Measurements from ENCODE around the gene KLK7.

Gene KLK7

GRCh38 chr19:51019544-51019925 lies 35.8 kb upstream of the KLK7 start, which contains the start of gene KLK10:
Gene KLK10, minus strand, starts transcription at chr19:51019709. Its CDS starts 579 bp downstream, at chr19:51019130.
- Mint-ChIP-seq H3K4me3 (peak within 1 kb of the TSS; percentile 28), H3K9me3 (no peaks in the 10 kb centered on the region), H3K27ac (no peak within 1 kb of the TSS), H3K36me3 (no peaks in the 10 kb centered on the region), H3K27me3 (peaks cover 88% of the 10 kb centered on the region), H3K4me1 (peaks cover 22% of the 10 kb centered on the region)
- CTCF ChIA-PET = interaction anchor here (2.7 kb wide), 1 partner anchor 76 kb away, joined by 26 read pairs; no protein-coding TSS in a partner anchor
- DNase-seq = no peak

GRCh38 chr19:51018745-51019543 lies 35.2 kb upstream of the KLK7 start:
- Mint-ChIP-seq H3K9me3 (no peaks in the 10 kb centered on the region), H3K27me3 (peaks cover 89% of the 10 kb centered on the region), H3K4me1 (peaks cover 26% of the 10 kb centered on the region), H3K4me3 (peak overlapping the region; percentile 28), H3K36me3 (no peaks in the 10 kb centered on the region), H3K27ac (no peak overlapping the region)
- CTCF ChIA-PET = interaction anchor here (1.0 kb wide), 1 partner anchor 86 kb away, joined by 3 read pairs; no protein-coding TSS in a partner anchor
- no peak for DNase-seq

GRCh38 chr19:51016798-51017683 lies 33.3 kb upstream of the KLK7 start:
- Mint-ChIP-seq H3K27me3 (peaks cover 81% of the 10 kb centered on the region), H3K27ac (no peak overlapping the region), H3K4me3 (no peak overlapping the region), H3K4me1 (peaks cover 26% of the 10 kb centered on the region), H3K36me3 (no peaks in the 10 kb centered on the region), H3K9me3 (no peaks in the 10 kb centered on the region)
- no peak for DNase-seq
- CTCF ChIA-PET = interaction anchor here (1.0 kb wide), 1 partner anchor 82 kb away, joined by 3 read pairs; no protein-coding TSS in a partner anchor

GRCh38 chr19:51015691-51016267 lies 32.1 kb upstream of the KLK7 start:
- Mint-ChIP-seq H3K36me3 (no peaks in the 10 kb centered on the region), H3K27ac (no peak overlapping the region), H3K27me3 (peaks cover 76% of the 10 kb centered on the region), H3K4me1 (peaks cover 25% of the 10 kb centered on the region), H3K4me3 (no peak overlapping the region), H3K9me3 (no peaks in the 10 kb centered on the region)
- CTCF ChIA-PET = no interaction called here
- DNase-seq = no peak

GRCh38 chr19:51014242-51014641 lies 30.5 kb upstream of the KLK7 start:
- Mint-ChIP-seq H3K4me3 (no peak overlapping the region), H3K27me3 (peaks cover 76% of the 10 kb centered on the region), H3K4me1 (peaks cover 18% of the 10 kb centered on the region), H3K9me3 (no peaks in the 10 kb centered on the region), H3K27ac (no peak overlapping the region), H3K36me3 (no peaks in the 10 kb centered on the region)
- CTCF ChIA-PET = no interaction called here
- DNase-seq = no peak

GRCh38 chr19:51012661-51013190 lies 29.0 kb upstream of the KLK7 start:
- no peaks in the 10 kb centered on the region for H3K36me3 Mint-ChIP-seq
- no peaks in the 10 kb centered on the region for H3K9me3 Mint-ChIP-seq
- no peak overlapping the region for H3K4me3 Mint-ChIP-seq
- peaks cover 65% of the 10 kb centered on the region for H3K27me3 Mint-ChIP-seq
- peaks cover 12% of the 10 kb centered on the region for H3K4me1 Mint-ChIP-seq
- CTCF ChIA-PET = interaction anchor here (0.6 kb wide), 1 partner anchor 84 kb away, joined by 3 read pairs; no protein-coding TSS in a partner anchor
- H3K27ac Mint-ChIP-seq = no peak overlapping the region
- DNase-seq = no peak

- H3K9me3 Mint-ChIP-seq = no peaks in the 10 kb centered on the region
- H3K27me3 Mint-ChIP-seq = peaks cover 45% of the 10 kb centered on the region
- no peak overlapping the region for H3K4me3 Mint-ChIP-seq
- H3K4me1 Mint-ChIP-seq = peaks cover 4% of the 10 kb centered on the region
- H3K36me3 Mint-ChIP-seq = no peaks in the 10 kb centered on the region
- DNase-seq = no peak
- CTCF ChIA-PET = no interaction called here
- H3K27ac Mint-ChIP-seq = no peak overlapping the region
These were observed 26.5 kb upstream of the KLK7 start for GRCh38 chr19:51010066-51010795.

GRCh38 chr19:51009061-51009891 lies 25.6 kb upstream of the KLK7 start:
- no peak for DNase-seq
- peaks cover 1% of the 10 kb centered on the region for H3K4me1 Mint-ChIP-seq
- no peak overlapping the region for H3K4me3 Mint-ChIP-seq
- no peaks in the 10 kb centered on the region for H3K36me3 Mint-ChIP-seq
- no peaks in the 10 kb centered on the region for H3K9me3 Mint-ChIP-seq
- CTCF ChIA-PET = no interaction called here
- peaks cover 35% of the 10 kb centered on the region for H3K27me3 Mint-ChIP-seq
- H3K27ac Mint-ChIP-seq = no peak overlapping the region

GRCh38 chr19:51007488-51007887 lies 23.8 kb upstream of the KLK7 start:
- Mint-ChIP-seq H3K4me3 (no peak overlapping the region), H3K27ac (no peak overlapping the region), H3K27me3 (peaks cover 39% of the 10 kb centered on the region), H3K36me3 (no peaks in the 10 kb centered on the region), H3K9me3 (no peaks in the 10 kb centered on the region), H3K4me1 (no peaks in the 10 kb centered on the region)
- no peak for DNase-seq
- CTCF ChIA-PET = no interaction called here

GRCh38 chr19:51006406-51006805 lies 22.7 kb upstream of the KLK7 start:
- Mint-ChIP-seq H3K9me3 (no peaks in the 10 kb centered on the region), H3K27me3 (peaks cover 50% of the 10 kb centered on the region), H3K36me3 (no peaks in the 10 kb centered on the region), H3K4me3 (no peak overlapping the region), H3K27ac (no peak overlapping the region), H3K4me1 (no peaks in the 10 kb centered on the region)
- CTCF ChIA-PET = no interaction called here
- DNase-seq = no peak

GRCh38 chr19:51005248-51005647 lies 21.5 kb upstream of the KLK7 start:
- H3K27ac Mint-ChIP-seq = no peak overlapping the region
- H3K36me3 Mint-ChIP-seq = no peaks in the 10 kb centered on the region
- no peaks in the 10 kb centered on the region for H3K9me3 Mint-ChIP-seq
- peaks cover 47% of the 10 kb centered on the region for H3K27me3 Mint-ChIP-seq
- CTCF ChIA-PET = no interaction called here
- DNase-seq = no peak
- H3K4me3 Mint-ChIP-seq = no peak overlapping the region
- H3K4me1 Mint-ChIP-seq = no peaks in the 10 kb centered on the region

- Mint-ChIP-seq H3K27me3 (peaks cover 36% of the 10 kb centered on the region), H3K9me3 (no peaks in the 10 kb centered on the region), H3K27ac (no peak overlapping the region), H3K4me3 (no peak overlapping the region), H3K36me3 (no peaks in the 10 kb centered on the region), H3K4me1 (no peaks in the 10 kb centered on the region)
- DNase-seq = no peak
- CTCF ChIA-PET = no interaction called here
These were observed 19.6 kb upstream of the KLK7 start for GRCh38 chr19:51003316-51003715.

All from activated naive CD4-positive, alpha-beta T cell treated with anti-CD3 and anti-CD28 coated beads, Interleukin-2, amount 10 ng/mL, durations not matched to agents 7 days and 5 days (primary cell).